Endothelial cell of umbilical vein (primary cell): Measurements from ENCODE around the gene DYNC1LI1. TPM values are rescaled to one million over a fixed set of nuclear protein-coding genes. Genes with fewer than 3 reads are reported as not detected.

Experiments used
- BruUV-seq: library from RNA; stranded (reverse); fragments of 400-500 nt; replicated peaks from 2 replicates; lab custom pipeline; 2021; lab: Mats Ljungman, UMichigan
- CTCF ChIA-PET: fragments of 300-600, 350-600 bp; sonication (Branson Sonifier 250); formaldehyde crosslinking; loops from one replicate; lab custom pipeline; 2021; ENCODE audit warnings: antibody characterized with exemption, inconsistent platforms; lab: Charles Lee
- POLR2A ChIA-PET: fragments of 300-600, 350-600 bp; sonication (Branson Sonifier 250); formaldehyde crosslinking; loops from one replicate; lab custom pipeline; 2021; ENCODE audit warnings: antibody characterized with exemption, inconsistent platforms; lab: Charles Lee
- DNase-seq: peaks from one replicate; pipeline ENCODE4 v3.0.0-alpha.2; 2011; ENCODE audit warnings: low read depth, low spot score
- FAIRE-seq: peaks from 2 replicates; lab custom pipeline; 2011; peaks lifted over from hg19 to GRCh38; lab: Jason Lieb, UNC
- H2AFZ ChIP-seq: 2 replicates; pipeline ENCODE4 v1.6.0; 2012; ENCODE audit warnings: low read depth, low read length, control low read depth, inconsistent platforms
- H3K27ac ChIP-seq: 2 replicates; pipeline ENCODE4 v1.5.1; 2011; ENCODE audit warnings: low read depth, mild to moderate bottlenecking, control low read depth, low read length, moderate library complexity; ENCODE audit not compliant: insufficient read depth
- H3K27me3 ChIP-seq, 2 experiments: 2 replicates each; pipeline versions ENCODE4 v1.6.0 to v1.6.1; 2011; ENCODE audit warnings: low read length in 2 of 2, mixed read lengths in 1 of 2; ENCODE audit not compliant: control insufficient read depth in 2 of 2, insufficient read depth in 2 of 2
- H3K36me3 ChIP-seq, 2 experiments: 2 replicates in 1 of 2; 3 replicates in 1 of 2; pipeline ENCODE4 v1.5.1; 2011; ENCODE audit warnings: low read length in 2 of 2, mild to moderate bottlenecking in 1 of 2, moderate library complexity in 1 of 2; ENCODE audit not compliant: control insufficient read depth in 2 of 2, insufficient read depth in 2 of 2; ENCODE audit errors: extremely low read depth in 1 of 2
- H3K4me1 ChIP-seq: 3 replicates; pipeline ENCODE4 v1.5.1; 2011; ENCODE audit warnings: mild to moderate bottlenecking, low read length; ENCODE audit not compliant: control insufficient read depth, insufficient read depth; ENCODE audit errors: extremely low read depth
- H3K4me2 ChIP-seq: 2 replicates; pipeline ENCODE4 v1.6.1; 2011; ENCODE audit warnings: low read length, control low read depth, mixed read lengths; ENCODE audit not compliant: insufficient read depth
- H3K4me3 ChIP-seq, 3 experiments: fragments of 200-600 bp in 1 of 3; sonication (generic), shearing (Covaris generic) in 1 of 3; replicated peaks in 1 of 3; 2 replicates each; pipeline ENCODE4 v1.5.1; 2011 to 2016; ENCODE audit warnings: control low read depth in 3 of 3, low read length in 3 of 3, mild to moderate bottlenecking in 2 of 3, inconsistent platforms in 1 of 3, low read depth in 1 of 3, moderate library complexity in 1 of 3; ENCODE audit not compliant: insufficient read depth in 1 of 3
- H3K79me2 ChIP-seq: 2 replicates; pipeline ENCODE4 v1.6.0; 2012; ENCODE audit warnings: low read length, inconsistent platforms; ENCODE audit not compliant: control insufficient read depth, insufficient read depth
- H3K9ac ChIP-seq: replicated peaks from 2 replicates; pipeline ENCODE3; 2011; ENCODE audit warnings: low read length, control low read depth; ENCODE audit not compliant: insufficient read depth; ENCODE audit errors: extremely low read depth
- H3K9me1 ChIP-seq: replicated peaks from 3 replicates; pipeline ENCODE4 v1.6.0; 2011; ENCODE audit warnings: mild to moderate bottlenecking, low read length; ENCODE audit not compliant: control insufficient read depth, insufficient read depth; ENCODE audit errors: extremely low read depth
- H3K9me3 ChIP-seq: replicated peaks from 2 replicates; pipeline ENCODE4 v1.5.1; 2012; ENCODE audit warnings: low read length, inconsistent platforms; ENCODE audit not compliant: control insufficient read depth, insufficient read depth
- H4K20me1 ChIP-seq: replicated peaks from 2 replicates; pipeline ENCODE3; 2011; ENCODE audit warnings: mild to moderate bottlenecking, low read length; ENCODE audit not compliant: control insufficient read depth, insufficient read depth; ENCODE audit errors: extremely low read depth
- EZH2 ChIP-seq: IDR thresholded peaks from 2 replicates; pipeline ENCODE4 v1.6.1; 2012; ENCODE audit warnings: borderline replicate concordance, low read depth, mild to moderate bottlenecking, moderate library complexity, low read length, inconsistent platforms; ENCODE audit not compliant: severe bottlenecking
- FOS ChIP-seq: IDR thresholded peaks from 2 replicates; pipeline ENCODE4 v1.6.1; 2011; ENCODE audit warnings: mild to moderate bottlenecking, low read length, moderate library complexity, borderline replicate concordance; ENCODE audit not compliant: insufficient read depth
- GATA2 ChIP-seq: IDR thresholded peaks from 2 replicates; pipeline ENCODE4 v1.7.0; 2011; ENCODE audit warnings: low read depth, mild to moderate bottlenecking, moderate library complexity, mixed read lengths, low read length; ENCODE audit not compliant: insufficient read length, insufficient read depth
- JUN ChIP-seq: IDR thresholded peaks from 2 replicates; pipeline ENCODE4 v1.6.1; 2011; ENCODE audit warnings: borderline replicate concordance, low read depth; ENCODE audit not compliant: insufficient read length, insufficient read depth
- MYC ChIP-seq: IDR thresholded peaks from one replicate; pipeline ENCODE4 v1.6.1; 2011; ENCODE audit warnings: mild to moderate bottlenecking, low read depth, low read length
- POLR2A ChIP-seq: IDR thresholded peaks from 2 replicates; pipeline ENCODE4 v1.6.1; 2012; ENCODE audit warnings: low read depth, mild to moderate bottlenecking, control low read depth, low read length
- POLR2AphosphoS5 ChIP-seq: IDR thresholded peaks from 2 replicates; pipeline ENCODE4 v1.6.1; 2012; ENCODE audit warnings: low read depth, mild to moderate bottlenecking, control low read depth, low read length, moderate library complexity; ENCODE audit not compliant: insufficient read depth
- dilution Hi-C: fragments of 300-500 bp; cut with MboI; formaldehyde crosslinking; loops from one replicate; pipeline ENCODE4 v1.15.0; 2019; ENCODE audit warnings: low sequenced_read_pairs; ENCODE audit not compliant: extremely low pct_ligation_motif_present
- intact Hi-C: fragments of 100-400 bp; cut with micrococcal nuclease; formaldehyde crosslinking; loops from one replicate; pipeline ENCODE4 v1.10.0; 2022
- polyA plus RNA-seq, 4 experiments: library from polyadenylated mRNA; depleted of rRNA in 3 of 4; stranded (reverse) in 3 of 4; unstranded in 1 of 4; fragments of >200 nt; gene quantifications; 2 replicates each; pipeline versions ENCODE4 v1.2.1 to v1.2.3, GENCODE V29; 2011 to 2012; ENCODE audit warnings: missing spikeins in 1 of 4
- total RNA-seq: library from RNA; stranded (reverse); gene quantifications from 2 replicates; pipeline ENCODE4 v1.2.3, GENCODE V29; 2021
- TF ChIP-seq, protein P1 (sequence below): IDR thresholded peaks from 2 replicates; pipeline ENCODE4 v1.6.1; 2011; ENCODE audit not compliant: insufficient read depth, insufficient read length
- TF ChIP-seq, protein P2 (sequence below), 2 donors: IDR thresholded peaks; 1 replicate in 1 of 2; 2 replicates in 1 of 2; pipeline ENCODE4 v1.5.1; 2011; ENCODE audit warnings: low read length in 2 of 2, mild to moderate bottlenecking in 2 of 2, moderate library complexity in 2 of 2, control low read depth in 1 of 2, inconsistent platforms in 1 of 2, low read depth in 1 of 2; ENCODE audit not compliant: insufficient read depth in 1 of 2; ENCODE audit errors: extremely low read depth in 1 of 2

Gene DYNC1LI1
- total and polyA plus RNA-seq, 2 donors (not counting 3 experiments of a cell fraction or from before 2014, with no cell fraction given), result 14.9 to 47.6 TPM

DNA sequence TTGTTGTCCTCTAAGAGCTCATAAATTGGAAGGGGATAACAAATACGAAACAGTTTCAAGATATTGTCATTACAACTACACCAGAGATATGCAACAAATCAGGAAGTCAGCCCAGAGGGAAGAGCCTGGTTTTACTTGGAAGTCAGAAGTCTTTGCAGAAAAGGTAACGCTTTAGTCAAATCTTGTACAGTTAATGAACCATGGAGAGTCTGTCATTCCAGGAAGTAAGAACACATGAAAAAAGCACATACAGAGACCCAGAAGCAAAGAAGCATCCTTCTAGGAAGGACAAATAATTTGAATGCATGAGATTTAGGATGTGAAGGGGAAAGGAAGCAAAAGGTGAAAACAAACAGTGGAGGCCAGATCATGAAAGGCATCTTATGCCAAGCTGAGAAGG lies 19.6 kb downstream of the DYNC1LI1 start:
- Histone ChIP-seq H3K79me2 (peaks cover 80% of the 10 kb centered on the region), H3K4me1 (no peaks in the 10 kb centered on the region), H3K9me1 (peaks cover 3% of the 10 kb centered on the region), H4K20me1 (peaks cover 8% of the 10 kb centered on the region), H3K36me3 (no peaks in the 10 kb centered on the region), H3K9ac (no peak overlapping the region), H3K9me3 (no peaks in the 10 kb centered on the region), H3K4me3 (no peak overlapping the region), H3K27ac (no peak overlapping the region), H3K4me2 (no peak overlapping the region), H2AFZ (no peak overlapping the region), H3K27me3 (no peaks in the 10 kb centered on the region)
- FAIRE-seq (no peak), DNase-seq (no peak)
- CTCF ChIA-PET, result no interaction called here
- no TSS peak for BruUV-seq
- TF ChIP-seq JUN (no peak), GATA2 (no peak), FOS (no peak), POLR2A (no peak), POLR2AphosphoS5 (no peak), EZH2 (no peak), MYC (no peak)
- TF ChIP-seq, protein P1, sequence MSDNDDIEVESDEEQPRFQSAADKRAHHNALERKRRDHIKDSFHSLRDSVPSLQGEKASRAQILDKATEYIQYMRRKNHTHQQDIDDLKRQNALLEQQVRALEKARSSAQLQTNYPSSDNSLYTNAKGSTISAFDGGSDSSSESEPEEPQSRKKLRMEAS, result no peak
- TF ChIP-seq, protein P2, sequence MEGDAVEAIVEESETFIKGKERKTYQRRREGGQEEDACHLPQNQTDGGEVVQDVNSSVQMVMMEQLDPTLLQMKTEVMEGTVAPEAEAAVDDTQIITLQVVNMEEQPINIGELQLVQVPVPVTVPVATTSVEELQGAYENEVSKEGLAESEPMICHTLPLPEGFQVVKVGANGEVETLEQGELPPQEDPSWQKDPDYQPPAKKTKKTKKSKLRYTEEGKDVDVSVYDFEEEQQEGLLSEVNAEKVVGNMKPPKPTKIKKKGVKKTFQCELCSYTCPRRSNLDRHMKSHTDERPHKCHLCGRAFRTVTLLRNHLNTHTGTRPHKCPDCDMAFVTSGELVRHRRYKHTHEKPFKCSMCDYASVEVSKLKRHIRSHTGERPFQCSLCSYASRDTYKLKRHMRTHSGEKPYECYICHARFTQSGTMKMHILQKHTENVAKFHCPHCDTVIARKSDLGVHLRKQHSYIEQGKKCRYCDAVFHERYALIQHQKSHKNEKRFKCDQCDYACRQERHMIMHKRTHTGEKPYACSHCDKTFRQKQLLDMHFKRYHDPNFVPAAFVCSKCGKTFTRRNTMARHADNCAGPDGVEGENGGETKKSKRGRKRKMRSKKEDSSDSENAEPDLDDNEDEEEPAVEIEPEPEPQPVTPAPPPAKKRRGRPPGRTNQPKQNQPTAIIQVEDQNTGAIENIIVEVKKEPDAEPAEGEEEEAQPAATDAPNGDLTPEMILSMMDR (IDR thresholded peaks at IDR 0.05; ENCODE audit: extremely low read depth in 1 of 2, insufficient read depth in 1 of 2, low read depth in 1 of 2, low read length in 2 of 2), result no peak
- dilution Hi-C loops, result no loop called here
- intact Hi-C loops, result no loop called here
- POLR2A ChIA-PET, result no interaction called here
